GM12878 (cell line): ENCODE data around the gene BEST4. TPM values are rescaled to one million over a fixed set of nuclear protein-coding genes. Genes with fewer than 3 reads are reported as not detected.
A peak's percentile ranks its signal among the peaks of the same experiment; 100 is the strongest.

Experiments used
- ATAC-seq: fragments of 200-7000 bp; cut with Tn5 transposase; 3 replicates; pipeline ENCODE4 v1.9.1; 2020; ENCODE audit warnings: mild to moderate bottlenecking, moderate library complexity
- BruUV-seq: library from RNA; stranded (reverse); fragments of 400-500 nt; replicated peaks from 2 replicates; lab custom pipeline; 2021; lab: Mats Ljungman, UMichigan
- CTCF ChIA-PET: fragments of 300-600 bp; sonication (Branson Sonifier 250); formaldehyde crosslinking; extraction: SDS; loops from one replicate; lab custom pipeline; 2021; ENCODE audit warnings: inconsistent platforms; lab: Yijun Ruan, JAX
- POLR2A ChIA-PET: fragments of 350-600 bp; formaldehyde crosslinking; extraction: SDS; loops from one replicate; lab custom pipeline; 2021; ENCODE audit warnings: inconsistent platforms; lab: Charles Lee
- RAD21 ChIA-PET: fragments of 300-600 bp; sonication (Branson Sonifier 250); formaldehyde crosslinking; loops from one replicate; lab custom pipeline; 2023; ENCODE audit warnings: antibody characterized with exemption; ENCODE audit not compliant: unreplicated experiment; lab: Charles Lee
- SMC1A ChIA-PET: fragments of 300-600 bp; sonication (Branson Sonifier 250); formaldehyde crosslinking; loops from one replicate; lab custom pipeline; 2023; ENCODE audit not compliant: unreplicated experiment, uncharacterized antibody; lab: Charles Lee
- DNase-seq: peaks from one replicate; pipeline ENCODE4 v3.0.0-alpha.2; 2011; ENCODE audit warnings: low read depth, low spot score
- FAIRE-seq: peaks from 3 replicates; lab custom pipeline; 2011; peaks lifted over from hg19 to GRCh38; lab: Jason Lieb, UNC
- H2AFZ ChIP-seq: 2 replicates; pipeline ENCODE4 v1.6.0; 2011; ENCODE audit warnings: low read depth, low read length, control low read depth; ENCODE audit not compliant: control insufficient read depth
- H3K27ac ChIP-seq: 2 replicates; pipeline ENCODE4 v1.5.1; 2011; ENCODE audit warnings: control low read depth; ENCODE audit not compliant: control insufficient read depth, insufficient read depth
- H3K27me3 ChIP-seq, 2 experiments: replicated peaks in 1 of 2; 2 replicates each; pipeline versions ENCODE4 v1.6.0 to v1.6.1; 2011; ENCODE audit warnings: low read length in 1 of 2; ENCODE audit not compliant: control insufficient read depth in 2 of 2, insufficient read depth in 2 of 2
- H3K36me3 ChIP-seq, 2 experiments: 2 replicates each; pipeline ENCODE4 v1.5.1; 2011; ENCODE audit warnings: low read length in 1 of 2; ENCODE audit not compliant: control insufficient read depth in 2 of 2, insufficient read depth in 2 of 2
- H3K4me1 ChIP-seq: 2 replicates; pipeline ENCODE4 v1.6.1; 2011; ENCODE audit warnings: mild to moderate bottlenecking, low read length, moderate library complexity, mixed read lengths; ENCODE audit not compliant: control insufficient read depth, insufficient read depth
- H3K4me2 ChIP-seq: 2 replicates; pipeline ENCODE4 v1.6.0; 2011; ENCODE audit warnings: control low read depth; ENCODE audit not compliant: control insufficient read depth, insufficient read depth
- H3K4me3 ChIP-seq: fragments of 200-600 bp; sonication (generic); 2 replicates; pipeline ENCODE4 v1.5.1; 2016
- H3K79me2 ChIP-seq: 2 replicates; pipeline ENCODE4 v1.6.0; 2011; ENCODE audit warnings: low read length; ENCODE audit not compliant: control insufficient read depth, insufficient read depth
- H3K9ac ChIP-seq: 2 replicates; pipeline ENCODE4 v1.8.0; 2011; ENCODE audit warnings: low read length, control low read depth, mixed read lengths; ENCODE audit not compliant: control insufficient read depth, insufficient read depth
- H3K9me3 ChIP-seq: replicated peaks from 3 replicates; pipeline ENCODE4 v1.5.1; 2011; ENCODE audit warnings: mild to moderate bottlenecking, low read length; ENCODE audit not compliant: control insufficient read depth, insufficient read depth
- H4K20me1 ChIP-seq: 2 replicates; pipeline ENCODE4 v1.6.0; 2011; ENCODE audit not compliant: control insufficient read depth, insufficient read depth
- ATF7 ChIP-seq: fragments of 450-650 bp; IDR thresholded peaks from 2 replicates; pipeline ENCODE4 v1.6.1; 2016; ENCODE audit warnings: low read depth, mild to moderate bottlenecking
- CEBPZ ChIP-seq: fragments of 150-350 bp; IDR thresholded peaks from 2 replicates; pipeline ENCODE4 v1.6.1; 2016; ENCODE audit warnings: low read depth, low read length
- KLF5 ChIP-seq: fragments of 450-650 bp; IDR thresholded peaks from 2 replicates; pipeline ENCODE4 v1.6.1; 2014; ENCODE audit warnings: mild to moderate bottlenecking; ENCODE audit not compliant: partially characterized antibody
- NFXL1 ChIP-seq: fragments of 450-650 bp; IDR thresholded peaks from 2 replicates; pipeline ENCODE4 v1.6.1; 2017; ENCODE audit warnings: antibody characterized with exemption, mild to moderate bottlenecking, borderline replicate concordance
- NRF1 ChIP-seq: conservative IDR thresholded peaks from 2 replicates; pipeline ENCODE4 v1.6.1; 2011; ENCODE audit warnings: mild to moderate bottlenecking, low read depth, low read length, improper control_type of control experiment
- PRDM15 ChIP-seq: fragments of 450-650 bp; formaldehyde crosslinking; IDR thresholded peaks from 2 replicates; pipeline ENCODE4 v1.4.0; 2020; ENCODE audit warnings: mild to moderate bottlenecking, moderate library complexity
- TCF12 ChIP-seq: IDR thresholded peaks from 2 replicates; pipeline ENCODE4 v1.6.1; 2011; ENCODE audit warnings: low read depth, mild to moderate bottlenecking, low read length
- WGBS: methylation state at CpG from one replicate; pipeline ENCODE4 v1.1.6; 2016; ENCODE audit warnings: low lambda C conversion rate; ENCODE audit not compliant: insufficient replicate concordance, insufficient coverage; ENCODE audit errors: missing lambda C conversion rate; 5-methylcytosine and 5-hydroxymethylcytosine counted together
- in situ Hi-C: fragments of 300-500 bp; cut with MboI; formaldehyde crosslinking; loops from 9 replicates; pipeline ENCODE4 v1.14.3; 2018; ENCODE audit warnings: mixed read lengths
- intact Hi-C: fragments of 100-400 bp; cut with micrococcal nuclease; formaldehyde crosslinking; loops from one replicate; pipeline ENCODE4 v1.14.2; 2022; ENCODE audit not compliant: unreplicated experiment
- polyA plus RNA-seq, 11 experiments: library from polyadenylated mRNA; depleted of rRNA in 4 of 11; unstranded in 6 of 11; stranded (reverse) in 5 of 11; fragments of >200 nt; fragmentation: Nextera tagmentation in 4 of 11; fragmentation: Illumina TruSeq in 1 of 11; extraction: Ambion mirVana in 4 of 11; extraction: Trizol in 1 of 11; gene quantifications; 1 replicate in 1 of 11; 2 replicates in 10 of 11; pipeline versions ENCODE4 v1.2.1 to v1.2.3, GENCODE V29; 2011 to 2016; ENCODE audit warnings: inconsistent platforms in 2 of 11, missing spikeins in 2 of 11, low read depth in 1 of 11
- total RNA-seq, 4 experiments: library from RNA; depleted of rRNA in 3 of 4; stranded (reverse); fragments of >200 nt in 3 of 4; fragmentation: Illumina TruSeq in 1 of 4; extraction: Trizol in 1 of 4; gene quantifications; 2 replicates each; pipeline versions ENCODE4 v1.2.1 to v1.2.3, GENCODE V29; 2013 to 2021

The BEST4 gene
- total and polyA plus RNA-seq, 10 of the 15 experiments (the other 5 are each of a cell fraction or from before 2014, with no cell fraction given) = 0.06 to 1.3 (median 0.42) TPM

- CTCF ChIA-PET = interaction anchor here (1.1 to 2.9 kb wide), 4 partner anchors 9 to 188 kb away, joined by 3 to 14 read pairs (median 5); partner anchors contain the start of gene HECTD3
- no TSS peak for BruUV-seq
Observed at GRCh38 chr1:44826375-44827196, 38.6 kb upstream of the BEST4 start.

More at GRCh38 chr1:44826375-44827196, 38.6 kb upstream of the BEST4 start:
- no peaks in the 10 kb centered on the region for H3K79me2 ChIP-seq
- peak; percentile 19; the same call in 2 of the 3 replicates for ATAC-seq
- H3K9ac ChIP-seq = no peak overlapping the region
- H3K27me3 ChIP-seq = no peaks in the 10 kb centered on the region; a peak in 1 of 4 replicates
- WGBS = 41% methylated on average over 22 of the region's 24 CpGs
- no peaks in the 10 kb centered on the region for H3K4me1 ChIP-seq
- H3K36me3 ChIP-seq = no peaks in the 10 kb centered on the region
- H3K9me3 ChIP-seq = no peaks in the 10 kb centered on the region
- H3K4me2 ChIP-seq = no peak overlapping the region
- intact Hi-C loops (no loop called here), in situ Hi-C loops (no loop called here)
- no peak for DNase-seq
- SMC1A ChIA-PET = interaction anchor here (0.7 to 1.3 kb wide), 4 partner anchors 26 to 475 kb away, joined by 3 read pairs; partner anchors contain the start of gene PLK3
- H4K20me1 ChIP-seq = no peaks in the 10 kb centered on the region
- no peak overlapping the region for H3K27ac ChIP-seq
- TF ChIP-seq CEBPZ (no peak), PRDM15 (CRISPR knock-in tag) (no peak), TCF12 (no peak), KLF5 (no peak), NFXL1 (no peak), NRF1 (no peak), ATF7 (no peak)
- no peak overlapping the region for H2AFZ ChIP-seq
- RAD21 ChIA-PET = interaction anchor here (1.0 kb wide), 1 partner anchor 9 kb away, joined by 3 read pairs; no protein-coding TSS in a partner anchor
- POLR2A ChIA-PET = interaction anchor here (0.7 to 1.3 kb wide), 2 partner anchors 19 to 204 kb away, joined by 4 to 5 read pairs; partner anchors contain the start of gene BTBD19
- no peak overlapping the region for H3K4me3 ChIP-seq
- FAIRE-seq = no peak
